ENCODE measurements around the gene PPP1R3C.

- TF ChIP-seq EZH2 (IDR thresholded peaks at IDR 0.05; ENCODE audit: borderline replicate concordance, insufficient read depth, low read length, poor library complexity, severe bottlenecking) (no peak), CTCF (IDR thresholded peaks at IDR 0.05; ENCODE audit: poor library complexity, severe bottlenecking) (no peak), SMC3 (conservative IDR thresholded peaks at IDR 0.05; ENCODE audit: poor library complexity) (no peak), RAD21 (conservative IDR thresholded peaks at IDR 0.05) (no peak), POLR2AphosphoS5 (IDR thresholded peaks at IDR 0.05) (no peak), REST (IDR thresholded peaks at IDR 0.05; ENCODE audit: borderline replicate concordance) (no peak), EP300 (conservative IDR thresholded peaks at IDR 0.05; ENCODE audit: poor library complexity, severe bottlenecking) (no peak)
These were observed 35.5 kb downstream of the PPP1R3C start for GRCh38 chr10:91597197-91597881.
